Neural progenitor cell (in vitro differentiated cells): ENCODE data around the gene STIM1. TPM values are rescaled to one million over a fixed set of nuclear protein-coding genes. Genes with fewer than 3 reads are reported as not detected.

Experiments
- DNase-seq: peaks from one replicate; pipeline ENCODE4 v3.0.0-alpha.2; 2016; ENCODE audit warnings: low spot score
- H2AFZ ChIP-seq: fragments of 200-600 bp; sonication (generic); replicated peaks from 2 replicates; pipeline ENCODE4 v1.6.1; 2016; ENCODE audit warnings: antibody characterized with exemption
- H3F3A ChIP-seq: fragments of 200-600 bp; sonication (generic); 2 replicates; pipeline ENCODE4 v1.6.1; 2016; ENCODE audit warnings: antibody characterized with exemption, low read depth
- H3K27ac ChIP-seq: fragments of 200-600 bp; sonication (generic); 2 replicates; pipeline ENCODE4 v1.5.1; 2016; ENCODE audit warnings: mild to moderate bottlenecking
- H3K27me3 ChIP-seq: fragments of 200-600 bp; sonication (generic); 2 replicates; pipeline ENCODE4 v1.6.1; 2016; ENCODE audit warnings: mild to moderate bottlenecking, moderate library complexity
- H3K36me3 ChIP-seq: fragments of 200-600 bp; sonication (generic); 2 replicates; pipeline ENCODE4 v1.5.1; 2016
- H3K4me1 ChIP-seq: fragments of 200-600 bp; sonication (generic); 2 replicates; pipeline ENCODE4 v1.6.1; 2016; ENCODE audit warnings: mixed run types
- H3K4me2 ChIP-seq: fragments of 200-600 bp; sonication (generic); 2 replicates; pipeline ENCODE4 v1.6.1; 2016
- H3K4me3 ChIP-seq: fragments of 200-600 bp; sonication (generic); 2 replicates; pipeline ENCODE4 v1.5.1; 2016
- H3K79me2 ChIP-seq: fragments of 200-600 bp; sonication (generic); 2 replicates; pipeline ENCODE4 v1.6.1; 2016; ENCODE audit warnings: low read depth
- H3K9ac ChIP-seq: fragments of 200-600 bp; sonication (generic); 2 replicates; pipeline ENCODE4 v1.6.1; 2016
- H3K9me3 ChIP-seq: fragments of 200-600 bp; sonication (generic); 2 replicates; pipeline ENCODE4 v1.5.1; 2016; ENCODE audit warnings: low read depth
- H4K20me1 ChIP-seq: fragments of 200-600 bp; sonication (generic); 2 replicates; pipeline ENCODE4 v1.6.1; 2016; ENCODE audit warnings: low read depth
- H3K27ac Mint-ChIP-seq: 3 replicates; pipeline ENCODE4 v1.8.0; 2021; ENCODE audit warnings: mixed read lengths
- H3K27me3 Mint-ChIP-seq: 2 replicates; pipeline ENCODE4 v1.8.0; 2022; ENCODE audit warnings: low read depth, mild to moderate bottlenecking, inconsistent platforms, moderate library complexity, mixed read lengths; ENCODE audit not compliant: insufficient read depth
- H3K36me3 Mint-ChIP-seq: 3 replicates; pipeline ENCODE4 v1.8.0; 2021; ENCODE audit warnings: mixed read lengths
- H3K4me1 Mint-ChIP-seq: 3 replicates; pipeline ENCODE4 v1.8.0; 2021; ENCODE audit warnings: mixed read lengths
- H3K4me3 Mint-ChIP-seq: 3 replicates; pipeline ENCODE4 v1.8.0; 2021; ENCODE audit warnings: mild to moderate bottlenecking, moderate library complexity, mixed read lengths
- H3K9me3 Mint-ChIP-seq: 3 replicates; pipeline ENCODE4 v1.8.0; 2020; ENCODE audit warnings: mixed read lengths
- EZH2 ChIP-seq: fragments of 200-600 bp; sonication (generic); IDR thresholded peaks from 2 replicates; pipeline ENCODE4 v1.6.1; 2017; ENCODE audit warnings: antibody characterized with exemption, mild to moderate bottlenecking, moderate library complexity
- EZH2phosphoT487 ChIP-seq: fragments of 200-600 bp; sonication (generic); IDR thresholded peaks from 2 replicates; pipeline ENCODE4 v1.6.1; 2017; ENCODE audit warnings: antibody characterized with exemption
- total RNA-seq: library from RNA; depleted of rRNA; stranded (reverse); fragments of >200 nt; gene quantifications from 2 replicates; pipeline ENCODE4 v1.2.3, GENCODE V29; 2015; ENCODE audit warnings: low replicate concordance
- TF ChIP-seq, protein P1 (sequence below): fragments of 200-600 bp; sonication (generic); IDR thresholded peaks from 2 replicates; pipeline ENCODE4 v1.5.1; 2017; ENCODE audit warnings: antibody characterized with exemption, mild to moderate bottlenecking

Gene STIM1
- total RNA-seq, 1 donor from 2014 or later: 18.9 TPM

DNA sequence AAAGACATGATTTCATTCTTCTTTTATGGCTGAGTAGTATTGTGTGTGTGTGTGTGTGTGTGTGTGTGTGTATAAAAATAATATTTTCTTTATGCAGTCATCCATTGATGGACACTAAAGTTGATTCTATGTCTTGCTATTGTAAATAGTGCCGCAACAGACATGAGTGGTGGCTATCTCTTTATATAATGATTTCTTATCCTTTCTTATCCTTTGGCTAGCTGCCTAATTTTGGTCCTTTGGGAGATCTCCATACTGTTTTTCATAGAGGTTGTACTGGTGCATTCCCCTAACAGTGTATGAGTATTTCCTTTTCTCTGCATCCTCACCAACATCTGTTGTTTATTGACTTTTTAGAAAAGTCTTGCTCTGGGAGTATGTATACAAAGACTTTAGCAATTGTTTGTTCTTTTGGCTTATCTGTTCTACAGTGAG lies 107.0 kb downstream of the STIM1 start:
- Histone ChIP-seq H3K79me2 (no peaks in the 10 kb centered on the region), H3K9ac (no peak overlapping the region), H3K9me3 (no peaks in the 10 kb centered on the region), H3F3A (no peaks in the 10 kb centered on the region), H4K20me1 (no peaks in the 10 kb centered on the region), H3K36me3 (no peaks in the 10 kb centered on the region), H3K27ac (no peak overlapping the region), H3K4me2 (no peak overlapping the region), H3K27me3 (no peaks in the 10 kb centered on the region), H2AFZ (no peak overlapping the region), H3K4me1 (peaks cover 9% of the 10 kb centered on the region), H3K4me3 (no peak overlapping the region)
- Mint-ChIP-seq H3K27ac (no peak overlapping the region), H3K4me3 (no peak overlapping the region), H3K36me3 (no peaks in the 10 kb centered on the region), H3K4me1 (peaks cover 8% of the 10 kb centered on the region), H3K9me3 (no peaks in the 10 kb centered on the region), H3K27me3 (peaks cover 2% of the 10 kb centered on the region)
- TF ChIP-seq, protein P1, sequence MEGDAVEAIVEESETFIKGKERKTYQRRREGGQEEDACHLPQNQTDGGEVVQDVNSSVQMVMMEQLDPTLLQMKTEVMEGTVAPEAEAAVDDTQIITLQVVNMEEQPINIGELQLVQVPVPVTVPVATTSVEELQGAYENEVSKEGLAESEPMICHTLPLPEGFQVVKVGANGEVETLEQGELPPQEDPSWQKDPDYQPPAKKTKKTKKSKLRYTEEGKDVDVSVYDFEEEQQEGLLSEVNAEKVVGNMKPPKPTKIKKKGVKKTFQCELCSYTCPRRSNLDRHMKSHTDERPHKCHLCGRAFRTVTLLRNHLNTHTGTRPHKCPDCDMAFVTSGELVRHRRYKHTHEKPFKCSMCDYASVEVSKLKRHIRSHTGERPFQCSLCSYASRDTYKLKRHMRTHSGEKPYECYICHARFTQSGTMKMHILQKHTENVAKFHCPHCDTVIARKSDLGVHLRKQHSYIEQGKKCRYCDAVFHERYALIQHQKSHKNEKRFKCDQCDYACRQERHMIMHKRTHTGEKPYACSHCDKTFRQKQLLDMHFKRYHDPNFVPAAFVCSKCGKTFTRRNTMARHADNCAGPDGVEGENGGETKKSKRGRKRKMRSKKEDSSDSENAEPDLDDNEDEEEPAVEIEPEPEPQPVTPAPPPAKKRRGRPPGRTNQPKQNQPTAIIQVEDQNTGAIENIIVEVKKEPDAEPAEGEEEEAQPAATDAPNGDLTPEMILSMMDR: no peak
- no peak for TF ChIP-seq EZH2phosphoT487
- TF ChIP-seq EZH2: no peak
- no peak for DNase-seq

DNA sequence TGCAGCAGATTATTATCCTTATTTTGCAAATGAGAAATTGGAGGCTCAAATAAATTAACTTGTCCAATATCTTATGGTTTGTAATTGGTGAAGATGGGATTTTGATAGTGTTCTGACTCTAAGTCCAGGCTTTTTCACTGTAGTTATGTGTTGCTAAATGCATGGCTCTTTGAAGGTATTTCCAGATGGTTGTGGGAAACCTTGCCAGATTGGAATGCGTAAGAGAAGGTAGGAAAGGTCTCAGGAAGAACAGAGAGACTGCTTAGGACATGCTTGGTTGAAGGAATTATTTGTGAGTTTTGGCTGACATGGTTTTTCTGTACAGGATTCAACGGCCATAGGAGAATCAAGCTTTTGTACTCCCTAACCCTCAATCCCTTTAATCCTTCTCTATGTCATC lies 108.6 kb downstream of the STIM1 start:
- DNase-seq: no peak
- TF ChIP-seq, protein P1: no peak
- no peak for TF ChIP-seq EZH2
- TF ChIP-seq EZH2phosphoT487: no peak
- Histone ChIP-seq H3K4me1 (peaks cover 9% of the 10 kb centered on the region), H3K9ac (no peak overlapping the region), H3K27me3 (no peaks in the 10 kb centered on the region), H3K36me3 (no peaks in the 10 kb centered on the region), H3K79me2 (no peaks in the 10 kb centered on the region), H2AFZ (no peak overlapping the region), H3K4me2 (no peak overlapping the region), H4K20me1 (no peaks in the 10 kb centered on the region), H3K9me3 (no peaks in the 10 kb centered on the region), H3K4me3 (no peak overlapping the region), H3K27ac (no peak overlapping the region), H3F3A (no peaks in the 10 kb centered on the region)
- Mint-ChIP-seq H3K9me3 (no peaks in the 10 kb centered on the region), H3K4me1 (peaks cover 8% of the 10 kb centered on the region), H3K4me3 (no peak overlapping the region), H3K27me3 (peaks cover 3% of the 10 kb centered on the region), H3K27ac (no peak overlapping the region), H3K36me3 (no peaks in the 10 kb centered on the region)

DNA sequence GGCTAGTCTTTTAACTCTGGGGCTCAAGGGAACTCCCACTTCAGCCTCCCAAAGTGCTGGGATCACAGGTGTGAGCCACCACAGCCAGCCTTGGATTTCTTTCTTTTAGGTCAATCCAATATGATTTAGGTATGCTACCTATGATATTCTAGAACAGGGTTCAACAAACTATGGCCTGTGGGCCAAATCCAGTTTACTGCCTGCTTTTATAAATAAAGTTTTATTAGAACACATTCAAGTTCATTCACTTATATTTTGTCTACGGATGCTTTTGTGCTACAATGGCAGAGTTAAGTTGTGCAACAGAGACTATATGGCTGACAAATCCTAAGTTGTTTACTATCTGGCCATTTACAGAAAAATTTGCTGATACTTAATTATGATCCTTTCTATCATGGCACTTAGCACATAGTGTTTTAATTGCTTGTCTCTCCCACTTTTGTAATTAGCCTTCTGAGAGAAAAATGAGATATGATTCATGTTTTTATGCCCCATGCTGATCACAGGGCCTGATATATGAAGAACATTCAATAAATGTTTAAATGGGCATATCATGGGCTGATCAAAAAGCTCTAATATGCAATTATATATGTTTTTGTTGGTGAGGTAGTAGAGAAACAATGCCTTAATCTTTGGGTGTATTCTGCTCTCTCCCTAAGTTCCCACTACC lies 109.6 kb downstream of the STIM1 start:
- DNase-seq: no peak
- Histone ChIP-seq H2AFZ (no peak overlapping the region), H3K9ac (no peak overlapping the region), H3K36me3 (no peaks in the 10 kb centered on the region), H3K4me3 (no peak overlapping the region), H3K27ac (no peak overlapping the region), H3K27me3 (no peaks in the 10 kb centered on the region), H3K79me2 (no peaks in the 10 kb centered on the region), H3K9me3 (no peaks in the 10 kb centered on the region), H4K20me1 (no peaks in the 10 kb centered on the region), H3F3A (no peaks in the 10 kb centered on the region), H3K4me1 (peaks cover 9% of the 10 kb centered on the region), H3K4me2 (no peak overlapping the region)
- TF ChIP-seq EZH2phosphoT487 (no peak), EZH2 (no peak)
- TF ChIP-seq, protein P1: no peak
- peaks cover 3% of the 10 kb centered on the region for H3K27me3 Mint-ChIP-seq
- no peak overlapping the region for H3K4me3 Mint-ChIP-seq
- H3K4me1 Mint-ChIP-seq: peaks cover 8% of the 10 kb centered on the region
- peaks cover 3% of the 10 kb centered on the region for H3K36me3 Mint-ChIP-seq
- no peak overlapping the region for H3K27ac Mint-ChIP-seq
- no peaks in the 10 kb centered on the region for H3K9me3 Mint-ChIP-seq
